Glutamatergic neuron (in vitro differentiated cells): Measurements from ENCODE around the gene EPHA7. TPM values are rescaled to one million over a fixed set of nuclear protein-coding genes. Genes with fewer than 3 reads are reported as not detected.

ENCODE experiments used
- DNase-seq: peaks from one replicate; pipeline ENCODE4 v3.0.0; 2022
- H3K27ac Mint-ChIP-seq: one replicate; pipeline ENCODE4 v1.8.0; 2020; ENCODE audit warnings: mild to moderate bottlenecking, mixed read lengths, inconsistent platforms; ENCODE audit not compliant: unreplicated experiment
- H3K27me3 Mint-ChIP-seq: one replicate; pipeline ENCODE4 v1.8.0; 2020; ENCODE audit warnings: mild to moderate bottlenecking, moderate library complexity, mixed read lengths, inconsistent platforms; ENCODE audit not compliant: unreplicated experiment
- H3K36me3 Mint-ChIP-seq: one replicate; pipeline ENCODE4 v1.8.0; 2020; ENCODE audit warnings: mild to moderate bottlenecking, mixed read lengths, inconsistent platforms; ENCODE audit not compliant: unreplicated experiment
- H3K4me1 Mint-ChIP-seq: one replicate; pipeline ENCODE4 v1.8.0; 2020; ENCODE audit warnings: mild to moderate bottlenecking, low read depth, mixed read lengths, inconsistent platforms; ENCODE audit not compliant: unreplicated experiment
- H3K4me3 Mint-ChIP-seq: one replicate; pipeline ENCODE4 v1.8.0; 2020; ENCODE audit warnings: mild to moderate bottlenecking, mixed read lengths, inconsistent platforms; ENCODE audit not compliant: unreplicated experiment
- H3K9me3 Mint-ChIP-seq: one replicate; pipeline ENCODE4 v1.8.0; 2020; ENCODE audit warnings: mild to moderate bottlenecking, moderate library complexity, mixed read lengths, inconsistent platforms; ENCODE audit not compliant: unreplicated experiment
- CTCF ChIP-seq: fragments of 200-600 bp; sonication (generic); IDR thresholded peaks from one replicate; pipeline ENCODE4 v1.5.0; 2021; ENCODE audit not compliant: partially characterized antibody, unreplicated experiment
- total RNA-seq: library from RNA; stranded (reverse); fragmentation: NEBNext Ultra II Directional; extraction: Animal tissue kit (Norgen Biotek cat#: 25700); gene quantifications from one replicate; pipeline ENCODE4 v1.2.1, GENCODE V29; 2021; ENCODE audit not compliant: unreplicated experiment

EPHA7 gene
- total RNA-seq, 1 donor from 2014 or later = 3.6 TPM

GRCh38 chr6:93337014-93337413 lies 82.3 kb downstream of the EPHA7 start:
- H3K36me3 Mint-ChIP-seq = no peaks in the 10 kb centered on the region
- no peaks in the 10 kb centered on the region for H3K9me3 Mint-ChIP-seq
- TF ChIP-seq CTCF = no peak
- no peak for DNase-seq
- no peak overlapping the region for H3K4me3 Mint-ChIP-seq
- no peaks in the 10 kb centered on the region for H3K27me3 Mint-ChIP-seq
- H3K27ac Mint-ChIP-seq = no peak overlapping the region
- no peaks in the 10 kb centered on the region for H3K4me1 Mint-ChIP-seq

- no peak for TF ChIP-seq CTCF
Observed at GRCh38 chr6:93329301-93330000, 89.9 kb downstream of the EPHA7 start.

GRCh38 chr6:93327857-93328256 lies 91.5 kb downstream of the EPHA7 start:
- Mint-ChIP-seq H3K4me3 (no peak overlapping the region), H3K36me3 (no peaks in the 10 kb centered on the region), H3K9me3 (no peaks in the 10 kb centered on the region), H3K27me3 (no peaks in the 10 kb centered on the region), H3K4me1 (no peaks in the 10 kb centered on the region), H3K27ac (no peak overlapping the region)
- DNase-seq = no peak
- no peak for TF ChIP-seq CTCF

More at GRCh38 chr6:93329301-93330000, 89.9 kb downstream of the EPHA7 start:
- Mint-ChIP-seq H3K9me3 (no peaks in the 10 kb centered on the region), H3K27me3 (no peaks in the 10 kb centered on the region), H3K4me1 (no peaks in the 10 kb centered on the region), H3K4me3 (no peak overlapping the region), H3K36me3 (no peaks in the 10 kb centered on the region), H3K27ac (no peak overlapping the region)
- DNase-seq = no peak

GRCh38 chr6:93325761-93326160 lies 93.6 kb downstream of the EPHA7 start:
- Mint-ChIP-seq H3K36me3 (no peaks in the 10 kb centered on the region), H3K27me3 (no peaks in the 10 kb centered on the region), H3K27ac (no peak overlapping the region), H3K4me3 (no peak overlapping the region), H3K9me3 (no peaks in the 10 kb centered on the region), H3K4me1 (peaks cover 2% of the 10 kb centered on the region)
- no peak for DNase-seq
- TF ChIP-seq CTCF = no peak

- no peaks in the 10 kb centered on the region for H3K9me3 Mint-ChIP-seq
- no peak overlapping the region for H3K4me3 Mint-ChIP-seq
- DNase-seq = no peak
- H3K27me3 Mint-ChIP-seq = no peaks in the 10 kb centered on the region
- TF ChIP-seq CTCF = no peak
- H3K36me3 Mint-ChIP-seq = no peaks in the 10 kb centered on the region
- H3K4me1 Mint-ChIP-seq = peaks cover 6% of the 10 kb centered on the region
- H3K27ac Mint-ChIP-seq = no peak overlapping the region
Observed at GRCh38 chr6:93323630-93324029, 95.7 kb downstream of the EPHA7 start.
